ENCODE results near the gene CDON. TPM values are rescaled to one million over a fixed set of nuclear protein-coding genes. Genes with fewer than 3 reads are reported as not detected.

Gene CDON
- polyA plus RNA-seq, 2 of the 4 experiments (the other 2 are of a cell fraction), result 1.7 to 5.6 TPM

GRCh38 chr11:126103150-126103549 lies 40.5 kb upstream of the CDON start:
- no peaks in the 10 kb centered on the region for H3K9me3 ChIP-seq
- FAIRE-seq, result no peak
- TF ChIP-seq HEYL (CRISPR knock-in tag; IDR thresholded peaks at IDR 0.05) (no peak), REST (IDR thresholded peaks at IDR 0.05) (no peak), HOXB13 (CRISPR knock-in tag; IDR thresholded peaks at IDR 0.05; ENCODE audit: low read depth) (no peak), BHLHE40 (IDR thresholded peaks at IDR 0.05; ENCODE audit: low read depth, low read length) (no peak), POLR2A (IDR thresholded peaks at IDR 0.05; ENCODE audit: low read length) (no peak)
- no peaks in the 10 kb centered on the region for H3K4me1 ChIP-seq
- H3K4me3 ChIP-seq, result no peak overlapping the region
- H3K27ac ChIP-seq, result no peak overlapping the region
- ChIA-PET CTCF (interaction anchor here (1.5 kb wide), 1 partner anchor 13 kb away, joined by 3 read pairs; no protein-coding TSS in a partner anchor), POLR2A (no interaction called here)
- H3K4me2 ChIP-seq, result no peak overlapping the region
- DNase-seq (ENCODE audit: low read depth in 1 of 2, low spot score in 1 of 2), result no peak
- ATAC-seq, result no peak
- WGBS (ENCODE audit: missing lambda C conversion rate), result 84% methylated on average over 5 of the region's 5 CpGs

- Histone ChIP-seq H3K9me3 (no peaks in the 10 kb centered on the region), H3K27ac (no peak overlapping the region), H3K4me1 (no peaks in the 10 kb centered on the region), H3K4me2 (no peak overlapping the region), H3K4me3 (no peak overlapping the region)
- ChIA-PET POLR2A (no interaction called here), CTCF (interaction anchor here (1.5 kb wide), 1 partner anchor 13 kb away, joined by 3 read pairs; no protein-coding TSS in a partner anchor)
- no peak for ATAC-seq
- FAIRE-seq, result no peak
- WGBS (ENCODE audit: missing lambda C conversion rate), result 59% methylated on average over 6 of the region's 7 CpGs
- TF ChIP-seq ESRRA (IDR thresholded peaks at IDR 0.05; ENCODE audit: borderline replicate concordance, low read length) (no peak), POLR2AphosphoS2 (conservative IDR thresholded peaks at IDR 0.05; ENCODE audit: low read length) (no peak), JUN (IDR thresholded peaks at IDR 0.05) (no peak), HDAC2 (IDR thresholded peaks at IDR 0.05) (no peak), FOXS1 (CRISPR knock-in tag; IDR thresholded peaks at IDR 0.05) (no peak), CBX2 (IDR thresholded peaks at IDR 0.05; ENCODE audit: borderline replicate concordance, low read depth) (no peak), CEBPB (IDR thresholded peaks at IDR 0.05) (no peak), MYC (IDR thresholded peaks at IDR 0.05; ENCODE audit: borderline replicate concordance, low read length) (no peak), HOXB13 (CRISPR knock-in tag; IDR thresholded peaks at IDR 0.05; ENCODE audit: low read depth) (no peak), ZFP36 (IDR thresholded peaks at IDR 0.05; ENCODE audit: borderline replicate concordance, partially characterized antibody) (no peak), CHD2 (IDR thresholded peaks at IDR 0.05; ENCODE audit: low read length, partially characterized antibody) (no peak)
- no peak for DNase-seq (ENCODE audit: low read depth in 1 of 2, low spot score in 1 of 2)
Measured at GRCh38 chr11:126102436-126102981, 39.8 kb upstream of the CDON start.

- POLR2A ChIA-PET, result no interaction called here
- no peak overlapping the region for H3K4me3 ChIP-seq
- DNase-seq (ENCODE audit: low read depth in 1 of 2, low spot score in 1 of 2) (no peak), FAIRE-seq (no peak), ATAC-seq (no peak)
- no peak for TF ChIP-seq KDM5A (IDR thresholded peaks at IDR 0.05)
- TF ChIP-seq TFCP2L1 (CRISPR knock-in tag; IDR thresholded peaks at IDR 0.05), result no peak
- no peak for TF ChIP-seq ELK1 (IDR thresholded peaks at IDR 0.05; ENCODE audit: low read depth, low read length)
- TF ChIP-seq RFX5 (IDR thresholded peaks at IDR 0.05), result no peak
- no peak for TF ChIP-seq EP300 (IDR thresholded peaks at IDR 0.05)
- no peak for TF ChIP-seq MAZ (IDR thresholded peaks at IDR 0.05; ENCODE audit: borderline replicate concordance, low read depth, low read length)
- no peak for TF ChIP-seq HMGXB4 (CRISPR knock-in tag; IDR thresholded peaks at IDR 0.05; ENCODE audit: borderline replicate concordance)
- TF ChIP-seq HOXB13 (CRISPR knock-in tag; IDR thresholded peaks at IDR 0.05; ENCODE audit: low read depth), result no peak
- TF ChIP-seq E2F6 (IDR thresholded peaks at IDR 0.05; ENCODE audit: borderline replicate concordance, low read depth), result no peak
- no peak for TF ChIP-seq NPAS2 (CRISPR knock-in tag; IDR thresholded peaks at IDR 0.05; ENCODE audit: borderline replicate concordance)
- TF ChIP-seq TP53 (CRISPR knock-in tag; IDR thresholded peaks at IDR 0.05), result no peak
- no peak for TF ChIP-seq ZFP36 (IDR thresholded peaks at IDR 0.05; ENCODE audit: borderline replicate concordance, partially characterized antibody)
- TF ChIP-seq GATA3 (IDR thresholded peaks at IDR 0.05; ENCODE audit: borderline replicate concordance), result no peak
- TF ChIP-seq CEBPB (IDR thresholded peaks at IDR 0.05), result no peak
- H3K4me1 ChIP-seq, result no peaks in the 10 kb centered on the region
- no peak overlapping the region for H3K27ac ChIP-seq
- 79% methylated on average over 5 of the region's 5 CpGs for WGBS (ENCODE audit: missing lambda C conversion rate)
- H3K9me3 ChIP-seq, result no peaks in the 10 kb centered on the region
- no peak overlapping the region for H3K4me2 ChIP-seq
- CTCF ChIA-PET, result no interaction called here
Measured at GRCh38 chr11:126101930-126102283, 39.2 kb upstream of the CDON start.
